HS-5 (cell line): Measurements from ENCODE around the gene ARIH1.
"Not testable (repeated sequence)": the region's sequence is repeated elsewhere in the genome, so short reads cannot be mapped to it uniquely, and the experiment has no call there.

Experiments
- DNase-seq: peaks from one replicate; pipeline ENCODE4 v3.0.0-alpha.2; 2012; ENCODE audit warnings: low read depth

Gene ARIH1

DNA sequence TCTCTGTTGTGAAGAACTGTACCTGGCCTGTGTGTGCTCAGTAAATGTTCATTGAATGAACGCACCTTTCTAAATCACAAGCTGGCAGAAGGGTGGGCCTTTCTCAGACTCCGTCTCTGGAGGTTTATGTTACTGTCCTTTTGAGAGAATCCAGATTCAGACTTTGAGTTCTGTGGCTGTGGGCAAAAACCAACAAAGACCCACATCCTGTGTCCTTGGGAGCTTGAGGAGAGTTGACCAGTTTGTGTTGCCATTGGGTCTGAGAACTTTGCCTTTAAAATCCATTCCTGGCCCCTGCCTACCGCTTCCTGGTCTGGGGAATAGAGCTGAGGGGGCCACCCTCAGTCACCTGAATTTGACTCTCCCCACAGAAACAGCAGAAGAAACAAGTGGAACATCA, 134.0 kb downstream of the ARIH1 start:
- DNase-seq = not testable (repeated sequence)

DNA sequence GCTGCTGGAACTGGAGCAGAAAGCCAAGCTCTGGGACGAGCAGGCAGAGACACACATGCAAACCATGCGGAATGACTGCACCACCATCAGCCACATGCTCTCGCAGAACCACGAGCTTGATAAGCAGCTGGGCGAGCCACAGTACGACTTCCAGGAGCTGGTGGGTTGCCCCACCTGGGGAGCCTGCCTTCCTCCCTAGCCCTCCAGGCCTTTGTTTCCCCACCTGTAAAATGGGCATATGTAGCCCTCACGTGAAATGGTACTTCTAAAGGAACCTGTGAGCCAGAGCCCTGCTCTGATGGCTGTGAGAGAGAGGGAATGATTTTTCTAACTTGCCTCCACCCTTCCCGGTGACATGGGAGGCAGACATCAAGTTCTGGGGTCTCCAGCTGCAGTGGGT, 135.7 kb downstream of the ARIH1 start:
- DNase-seq = no peak

DNA sequence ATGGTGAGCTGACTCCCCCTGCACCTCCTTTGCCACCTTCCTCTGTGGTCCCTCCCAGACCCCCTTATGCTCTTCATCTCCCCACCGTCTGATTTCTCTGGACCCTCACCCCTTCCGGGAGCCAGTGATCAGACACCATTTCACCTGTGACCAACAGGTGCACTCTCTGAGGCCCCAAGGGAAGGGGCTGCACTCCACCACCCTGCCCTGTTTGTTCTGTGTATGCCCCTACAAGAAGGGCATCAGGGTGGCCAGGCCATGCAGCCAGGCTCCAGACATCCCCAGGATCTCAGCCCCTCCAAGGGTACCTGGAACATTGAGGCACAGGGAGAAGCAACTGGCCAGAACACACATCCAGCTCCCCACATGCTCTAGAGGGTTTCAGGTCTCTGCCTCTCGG, 138.2 kb downstream of the ARIH1 start:
- DNase-seq = not testable (repeated sequence)

DNA sequence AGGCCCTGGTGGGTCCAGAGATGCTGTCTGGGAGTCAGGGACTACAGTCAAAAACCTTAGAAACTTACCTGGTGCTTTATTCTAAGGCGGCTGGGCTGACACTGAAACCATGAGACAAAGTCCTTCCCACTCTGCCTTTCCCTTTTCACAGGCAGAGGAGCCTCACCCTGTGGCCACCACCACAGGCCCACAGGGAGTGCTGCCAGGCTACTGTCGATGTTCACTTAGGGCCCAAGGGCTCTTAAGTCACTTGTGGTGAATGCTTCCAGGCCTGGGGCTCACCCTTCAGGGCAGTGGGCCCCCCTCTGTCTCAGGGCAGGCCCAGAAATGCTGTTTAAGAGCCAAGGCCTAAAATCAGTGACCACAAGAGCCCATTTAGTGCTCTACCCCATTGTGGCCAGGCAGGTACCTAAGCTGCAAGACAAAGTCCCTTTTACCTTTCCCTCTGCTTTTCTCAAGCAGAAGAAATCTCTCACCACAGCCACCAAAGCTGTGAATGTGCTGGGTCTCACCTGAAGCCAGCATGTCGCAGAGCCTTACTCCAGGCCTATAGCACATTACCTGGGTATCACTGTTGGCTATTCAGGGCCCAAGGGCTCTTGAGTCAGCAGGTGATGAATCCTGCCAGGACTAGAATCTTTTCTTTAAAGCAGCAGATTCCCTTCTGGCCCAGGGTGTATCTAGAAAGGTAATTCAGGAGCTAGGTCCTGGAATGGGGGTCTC, 140.8 kb downstream of the ARIH1 start:
- no peak for DNase-seq

DNA sequence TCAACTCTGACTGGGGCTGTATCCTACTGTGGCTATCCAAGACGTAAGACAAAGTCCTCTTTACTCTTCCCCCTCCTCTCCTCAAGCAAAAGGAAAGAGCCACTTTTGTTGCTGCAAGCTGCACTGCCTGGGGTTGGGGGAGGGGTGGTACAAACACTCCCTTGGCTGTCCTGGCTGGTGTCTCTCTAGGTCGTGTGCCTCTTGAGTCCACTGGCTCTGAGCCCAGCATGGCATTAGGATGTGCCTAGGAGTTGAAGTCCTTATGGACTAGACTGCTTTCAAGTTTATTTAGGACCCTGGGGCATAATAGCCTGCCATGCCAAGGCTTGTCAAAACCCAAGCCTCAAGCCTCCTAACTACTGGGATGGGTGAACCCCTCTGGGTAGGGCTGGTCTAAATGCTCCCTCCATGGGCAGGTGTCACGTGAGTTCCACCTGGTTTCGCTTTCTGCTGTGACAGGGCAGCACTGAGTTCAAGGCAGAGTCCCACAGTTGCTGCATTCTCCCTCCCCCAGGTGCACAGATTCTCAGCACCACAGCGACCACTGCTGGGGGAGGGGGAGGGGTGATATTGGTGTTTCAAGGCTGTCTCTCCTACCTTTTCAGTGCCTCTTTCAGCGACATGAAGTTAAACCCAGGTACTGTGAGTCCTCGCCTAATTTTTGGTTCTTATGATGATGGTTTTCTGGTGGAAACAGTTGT, 141.6 kb downstream of the ARIH1 start:
- not testable (repeated sequence) for DNase-seq

DNA sequence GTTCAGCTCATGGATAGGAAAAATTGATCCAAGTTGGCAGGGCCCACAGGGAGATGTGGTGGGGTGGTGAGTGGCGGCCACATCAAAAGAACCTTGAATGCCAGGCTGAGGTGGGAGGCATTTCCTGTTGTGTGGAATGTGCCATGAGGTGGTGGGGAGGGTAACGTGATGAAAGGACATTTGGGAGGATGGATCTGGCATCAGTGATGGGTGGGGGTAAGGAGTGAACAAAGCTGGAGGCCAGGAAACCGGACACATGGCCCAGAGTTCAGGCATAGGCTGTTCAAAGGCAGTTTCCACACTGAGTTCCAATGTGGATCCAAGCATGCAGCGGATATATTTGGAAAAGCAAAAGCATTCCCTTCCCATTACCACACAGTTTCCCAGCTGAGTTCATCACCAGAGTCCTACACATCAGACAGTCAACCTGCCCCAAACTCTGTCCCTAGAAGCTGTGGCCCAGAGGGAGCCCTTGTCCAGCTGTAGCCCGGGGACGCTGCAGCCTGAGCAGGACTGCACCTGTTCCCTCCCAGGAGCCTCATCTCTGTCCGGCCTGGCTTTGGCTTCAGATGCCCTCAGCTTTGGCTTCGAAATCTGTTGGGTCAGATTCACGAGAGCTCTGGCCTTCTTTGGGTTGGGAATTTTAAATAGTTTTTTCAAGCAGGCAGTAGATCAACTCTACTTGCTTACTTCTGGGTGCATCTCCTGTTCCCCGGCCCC, 142.5 kb downstream of the ARIH1 start:
- DNase-seq = no peak

DNA sequence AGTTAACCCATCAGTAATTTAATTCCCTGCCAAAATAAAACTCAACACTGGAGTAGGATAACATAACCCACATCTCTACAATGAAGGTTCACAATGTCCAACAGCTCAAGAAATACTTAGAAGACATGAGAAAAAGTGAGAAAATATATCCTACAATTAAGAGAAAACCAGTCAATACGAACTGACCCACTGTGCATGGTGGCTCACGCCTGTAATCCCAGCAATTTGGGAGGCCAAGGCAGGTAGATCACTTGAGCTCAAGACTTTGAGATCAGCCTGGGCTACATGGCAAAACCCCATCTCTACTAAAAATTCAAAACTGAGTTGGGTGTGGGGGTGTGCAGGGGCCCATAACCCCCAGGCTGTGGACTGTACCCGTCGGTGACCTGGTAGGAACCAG, 149.7 kb downstream of the ARIH1 start:
- not testable (repeated sequence) for DNase-seq

DNA sequence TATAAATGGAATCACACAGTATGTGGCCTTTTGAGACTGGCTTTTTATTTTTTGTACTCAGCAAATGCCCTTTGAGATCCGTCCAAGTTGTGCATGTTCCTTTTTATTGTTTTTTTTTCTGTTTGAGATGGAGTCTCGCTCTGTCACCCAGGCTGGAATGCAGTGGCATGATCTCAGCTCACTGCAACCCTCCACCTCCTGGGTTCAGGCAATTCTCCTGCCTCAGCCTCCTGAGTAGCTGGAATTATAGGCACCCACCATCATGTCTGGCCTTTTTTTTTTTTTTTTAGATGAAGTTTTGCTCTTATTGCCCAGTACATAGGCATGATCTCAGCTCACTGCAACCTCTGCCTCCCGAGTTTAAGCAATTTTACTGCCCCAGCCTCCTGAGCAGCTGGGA, 152.0 kb downstream of the ARIH1 start:
- DNase-seq = not testable (repeated sequence)

DNA sequence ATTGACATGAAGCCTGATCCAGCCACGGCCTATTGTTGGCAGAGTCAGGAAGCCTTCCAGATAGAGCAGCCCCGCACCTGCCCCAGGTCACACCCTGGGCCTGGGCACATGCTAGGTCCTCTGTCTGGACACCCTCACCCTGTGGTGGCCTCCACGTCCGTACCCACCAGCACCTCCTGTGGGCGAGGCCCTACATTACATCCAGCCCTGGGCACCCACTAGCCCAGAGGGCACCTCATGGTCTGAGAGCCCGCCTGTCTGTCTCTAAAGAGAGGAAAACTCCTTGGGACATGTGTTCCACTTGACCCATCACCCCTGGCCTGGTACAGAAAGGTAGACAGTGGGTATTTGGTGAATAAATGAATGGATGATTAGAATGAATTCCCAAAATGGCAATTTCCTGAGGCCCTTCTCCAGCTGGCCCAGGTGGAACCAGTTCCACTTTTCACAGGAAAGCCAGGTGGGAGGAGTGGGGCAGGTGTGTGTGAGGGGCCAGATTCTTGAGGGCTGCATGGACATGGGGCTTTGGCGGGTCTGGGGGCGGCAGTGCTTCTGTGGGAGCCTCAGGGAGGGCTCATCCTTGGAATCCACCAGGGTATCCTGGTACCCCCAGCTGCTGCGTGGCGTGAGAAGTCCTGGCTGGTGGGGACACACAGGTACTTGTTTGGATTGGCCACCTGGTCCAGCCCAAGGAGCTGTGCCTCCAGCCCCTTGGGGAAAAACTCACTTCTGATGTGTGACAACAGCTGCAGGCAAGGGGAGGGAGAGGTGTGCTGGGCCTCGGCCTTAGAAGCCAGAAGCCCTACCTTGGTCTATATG, 154.3 kb downstream of the ARIH1 start:
- not testable (repeated sequence) for DNase-seq

DNA sequence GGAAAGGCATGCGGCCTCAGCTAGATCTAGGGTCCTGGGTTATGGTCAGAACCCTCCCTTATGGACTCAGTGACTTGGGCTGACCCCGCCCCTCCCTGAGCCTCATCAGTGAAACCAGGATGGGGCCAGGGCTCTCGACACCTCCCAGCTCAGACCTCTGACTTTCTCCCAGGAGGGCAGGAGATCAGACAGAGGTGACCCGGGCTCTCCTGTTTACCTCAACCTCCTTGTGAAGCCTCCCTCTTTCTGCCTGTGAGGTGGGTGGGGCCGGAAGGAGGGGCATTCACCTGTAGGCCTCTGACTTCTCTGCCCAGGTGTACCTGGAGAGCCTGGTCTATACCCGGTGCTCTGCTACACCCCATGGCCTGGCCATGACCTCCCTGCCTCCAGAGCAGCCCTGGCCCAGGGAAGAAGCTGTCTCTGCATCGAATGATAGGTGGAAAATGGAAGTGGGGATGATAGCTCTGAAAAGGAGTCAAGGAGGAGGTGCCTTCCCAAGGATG, 155.0 kb downstream of the ARIH1 start:
- DNase-seq = not testable (repeated sequence)

DNA sequence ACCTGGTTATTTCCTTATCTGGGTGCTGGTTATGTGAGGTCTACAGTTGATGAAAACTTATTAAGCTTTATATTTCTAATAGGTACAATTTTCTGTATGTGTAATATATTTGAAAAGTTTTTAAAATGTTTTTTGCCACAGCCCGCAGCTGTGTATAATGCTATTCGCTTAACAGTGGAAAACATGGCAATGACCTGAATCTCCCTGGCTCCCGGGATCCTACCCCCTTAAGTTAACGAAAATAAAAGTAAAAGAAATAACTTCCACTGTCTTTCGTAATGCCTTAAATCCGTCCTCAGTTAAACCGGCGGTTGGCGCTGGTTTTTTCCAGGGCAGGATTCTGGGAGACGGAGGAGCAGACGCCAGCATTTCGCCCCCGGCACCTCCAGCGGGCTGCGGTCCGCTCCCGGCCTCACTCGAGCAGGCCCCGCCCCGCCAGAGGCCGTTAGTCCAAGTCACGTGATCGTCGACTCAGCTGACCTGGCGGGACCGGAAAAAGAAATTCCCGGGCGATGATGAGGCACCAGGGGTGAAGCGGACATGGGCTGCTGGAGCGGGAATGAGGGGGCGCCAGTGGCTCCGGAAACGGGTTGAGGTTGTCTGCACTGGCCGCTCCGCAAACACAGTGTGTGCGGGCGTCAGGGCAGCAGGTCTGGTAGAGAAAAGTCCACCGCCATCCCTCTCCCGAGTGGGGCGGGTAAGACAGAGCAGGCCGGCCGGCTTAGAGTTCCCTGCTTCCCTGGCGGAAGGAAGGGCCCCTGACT, 162.6 kb downstream of the ARIH1 start:
- DNase-seq = not testable (repeated sequence)

DNA sequence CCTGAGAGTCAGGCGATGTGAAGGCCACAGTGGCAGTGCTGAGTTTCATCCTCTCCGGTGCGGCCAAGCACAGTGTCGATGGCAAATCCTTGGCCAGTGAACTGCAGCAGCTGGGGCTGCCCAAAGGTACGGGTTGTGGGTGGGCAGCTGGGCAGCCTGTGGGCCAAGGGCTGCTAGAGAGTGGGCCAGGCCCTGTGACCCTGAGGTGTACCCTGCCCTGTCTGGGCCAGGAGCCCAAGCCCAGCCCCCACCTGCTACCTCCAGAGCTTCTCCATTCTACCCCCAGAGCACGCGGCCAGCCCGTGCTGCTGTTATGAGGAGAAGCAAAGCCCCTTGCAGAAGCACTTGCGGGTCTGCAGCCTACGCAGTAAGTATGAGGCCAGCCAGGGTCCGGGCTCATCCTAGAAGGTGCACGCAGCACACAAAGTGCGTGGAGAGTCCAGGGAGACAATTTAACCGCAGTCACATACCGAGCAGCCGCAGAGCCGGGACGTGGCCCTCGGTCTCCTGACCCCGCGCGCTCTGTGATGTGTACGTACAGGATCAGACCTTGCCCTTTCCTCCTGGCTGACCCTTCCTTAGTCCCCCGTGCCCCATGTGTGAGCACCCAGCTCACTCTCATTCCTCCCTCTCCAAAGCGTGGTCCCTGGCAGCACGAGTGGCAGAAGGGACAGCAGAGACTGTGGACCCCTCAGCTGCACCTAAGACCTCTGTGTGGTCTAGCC, 165.8 kb downstream of the ARIH1 start:
- not testable (repeated sequence) for DNase-seq

DNA sequence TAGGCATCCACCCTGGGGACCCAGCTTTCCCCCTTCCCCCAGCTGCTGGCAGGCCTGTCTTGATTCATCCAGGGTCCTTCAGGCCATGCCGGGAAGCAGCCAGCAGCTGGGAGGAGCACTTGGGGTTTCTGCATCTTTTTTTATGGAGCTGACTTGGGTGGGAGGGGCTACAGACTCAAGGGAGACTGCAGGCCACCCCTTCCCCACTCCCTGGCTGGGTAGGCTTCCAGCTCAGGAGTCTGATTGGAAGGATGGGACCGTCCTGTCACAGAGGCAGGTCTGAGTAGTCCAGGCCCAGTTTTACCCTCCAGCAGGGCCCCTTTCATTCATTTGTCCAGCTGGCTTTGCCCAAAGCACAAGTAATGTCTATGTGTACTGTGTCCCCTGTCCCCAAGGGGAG, 168.1 kb downstream of the ARIH1 start:
- DNase-seq = not testable (repeated sequence)

DNA sequence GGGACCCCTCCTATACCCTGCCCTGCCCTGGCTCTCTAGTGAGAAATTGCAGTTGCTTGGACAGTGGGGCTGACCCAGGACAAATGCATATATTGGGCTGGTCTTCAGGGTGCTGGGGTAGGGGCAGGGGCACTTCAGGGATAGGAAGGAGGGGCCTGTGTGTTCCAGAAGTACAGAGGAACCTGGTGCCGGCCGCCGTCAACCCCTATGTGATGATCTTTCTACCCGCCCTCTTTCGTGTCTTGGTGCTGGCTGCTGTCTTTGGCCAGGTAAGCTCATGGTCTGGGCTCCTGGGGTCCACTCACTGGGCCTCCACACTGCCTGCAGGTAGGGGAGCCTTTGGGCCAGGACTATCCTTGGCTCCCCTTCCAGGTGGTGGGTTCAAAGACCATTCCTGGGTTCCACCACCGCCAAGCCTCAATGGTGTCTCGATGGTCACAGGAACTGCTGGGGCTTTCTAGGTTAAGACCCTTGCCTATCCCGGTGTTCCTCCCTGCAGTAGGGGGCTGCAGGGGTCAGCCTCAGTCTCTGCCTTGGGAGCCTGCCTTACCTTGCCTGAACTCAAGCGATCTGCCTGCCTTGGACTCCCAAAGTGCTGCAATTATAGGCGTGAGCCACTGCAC, 174.6 kb downstream of the ARIH1 start:
- DNase-seq = not testable (repeated sequence)
